Stimulated activated CD4-positive, alpha-beta T cell treated with anti-CD3 and anti-CD28 coated beads, Interleukin-15, amount 100 ng/mL, for 24 hours (primary cell): ENCODE measurements around the gene TOX2.

Experiments used
- DNase-seq: peaks from one replicate; pipeline ENCODE4 v3.0.0-alpha.2; 2020

TOX2 gene

GRCh38 chr20:44111712-44112335 is 197.2 kb downstream of the TOX2 start:
- no peak for DNase-seq

GRCh38 chr20:44112456-44112855 is 197.8 kb downstream of the TOX2 start:
- no peak for DNase-seq

GRCh38 chr20:44112889-44113617 is 198.4 kb downstream of the TOX2 start:
- no peak for DNase-seq

- DNase-seq, result no peak
Measured at GRCh38 chr20:44113618-44114376, 199.1 kb downstream of the TOX2 start.

GRCh38 chr20:44115181-44115580 is 200.5 kb downstream of the TOX2 start:
- DNase-seq, result no peak

GRCh38 chr20:44115762-44116644 is 201.4 kb downstream of the TOX2 start:
- DNase-seq, result no peak

GRCh38 chr20:44117296-44118184 is 202.9 kb downstream of the TOX2 start:
- DNase-seq, result no peak

GRCh38 chr20:44118185-44119033 is 203.8 kb downstream of the TOX2 start:
- no peak for DNase-seq
